Neutrophil (primary cell): ENCODE measurements around the gene RIMBP2.

Experiments used
- H3K27ac ChIP-seq: fragments of 200-600 bp; sonication (generic); 2 replicates; pipeline ENCODE4 v1.5.1; 2016; ENCODE audit warnings: mild to moderate bottlenecking, moderate library complexity
- H3K27me3 ChIP-seq: fragments of 200-600 bp; sonication (generic); 2 replicates; pipeline ENCODE4 v1.6.0; 2016; ENCODE audit warnings: mild to moderate bottlenecking
- H3K36me3 ChIP-seq: fragments of 200-600 bp; sonication (generic); 2 replicates; pipeline ENCODE4 v1.5.1; 2017
- H3K4me1 ChIP-seq, 2 experiments: fragments of 200-600 bp in 1 of 2; sonication (generic) in 1 of 2; 1 replicate in 1 of 2; 2 replicates in 1 of 2; pipeline versions ENCODE4 v1.5.1 to v1.6.1; 2013 to 2016; ENCODE audit warnings: low read depth in 1 of 2, low read length in 1 of 2, mild to moderate bottlenecking in 1 of 2, moderate library complexity in 1 of 2; ENCODE audit not compliant: control insufficient read depth in 1 of 2, insufficient read depth in 1 of 2
- H3K4me3 ChIP-seq, 2 experiments: fragments of 200-600 bp in 1 of 2; sonication (generic) in 1 of 2; 1 replicate in 1 of 2; 2 replicates in 1 of 2; pipeline ENCODE4 v1.5.1; 2013 to 2016; ENCODE audit warnings: low read depth in 1 of 2, low read length in 1 of 2, mild to moderate bottlenecking in 1 of 2, moderate library complexity in 1 of 2
- H3K9me3 ChIP-seq: fragments of 200-600 bp; sonication (generic); 2 replicates; pipeline ENCODE4 v1.5.1; 2016
- TF ChIP-seq, protein P1 (sequence below): fragments of 200-600 bp; sonication (generic); IDR thresholded peaks from 2 replicates; pipeline ENCODE4 v1.5.1; 2016; ENCODE audit warnings: antibody characterized with exemption

RIMBP2 gene

DNA sequence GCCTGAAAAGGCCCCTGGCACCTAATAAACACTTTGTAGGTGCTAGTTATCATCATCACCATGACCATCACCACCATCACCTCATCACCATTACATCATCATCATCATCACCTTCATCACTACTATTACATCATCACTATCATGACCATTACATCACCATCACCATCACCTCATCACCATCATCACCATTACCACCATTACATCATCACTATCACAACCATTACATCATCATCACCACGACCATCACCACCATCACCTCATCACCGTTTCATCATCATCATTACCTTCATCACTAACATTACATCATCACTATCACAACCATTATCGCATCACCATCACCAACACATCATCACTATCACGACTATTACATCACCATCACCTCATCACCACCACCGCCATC, 132.8 kb downstream of the RIMBP2 start:
- no peak overlapping the region for H3K27ac ChIP-seq
- no peaks in the 10 kb centered on the region for H3K4me1 ChIP-seq
- H3K4me3 ChIP-seq, result no peak overlapping the region
- TF ChIP-seq, protein P1, sequence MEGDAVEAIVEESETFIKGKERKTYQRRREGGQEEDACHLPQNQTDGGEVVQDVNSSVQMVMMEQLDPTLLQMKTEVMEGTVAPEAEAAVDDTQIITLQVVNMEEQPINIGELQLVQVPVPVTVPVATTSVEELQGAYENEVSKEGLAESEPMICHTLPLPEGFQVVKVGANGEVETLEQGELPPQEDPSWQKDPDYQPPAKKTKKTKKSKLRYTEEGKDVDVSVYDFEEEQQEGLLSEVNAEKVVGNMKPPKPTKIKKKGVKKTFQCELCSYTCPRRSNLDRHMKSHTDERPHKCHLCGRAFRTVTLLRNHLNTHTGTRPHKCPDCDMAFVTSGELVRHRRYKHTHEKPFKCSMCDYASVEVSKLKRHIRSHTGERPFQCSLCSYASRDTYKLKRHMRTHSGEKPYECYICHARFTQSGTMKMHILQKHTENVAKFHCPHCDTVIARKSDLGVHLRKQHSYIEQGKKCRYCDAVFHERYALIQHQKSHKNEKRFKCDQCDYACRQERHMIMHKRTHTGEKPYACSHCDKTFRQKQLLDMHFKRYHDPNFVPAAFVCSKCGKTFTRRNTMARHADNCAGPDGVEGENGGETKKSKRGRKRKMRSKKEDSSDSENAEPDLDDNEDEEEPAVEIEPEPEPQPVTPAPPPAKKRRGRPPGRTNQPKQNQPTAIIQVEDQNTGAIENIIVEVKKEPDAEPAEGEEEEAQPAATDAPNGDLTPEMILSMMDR, result no peak
- H3K36me3 ChIP-seq, result no peaks in the 10 kb centered on the region
- no peaks in the 10 kb centered on the region for H3K27me3 ChIP-seq
- peaks cover 3% of the 10 kb centered on the region for H3K9me3 ChIP-seq

DNA sequence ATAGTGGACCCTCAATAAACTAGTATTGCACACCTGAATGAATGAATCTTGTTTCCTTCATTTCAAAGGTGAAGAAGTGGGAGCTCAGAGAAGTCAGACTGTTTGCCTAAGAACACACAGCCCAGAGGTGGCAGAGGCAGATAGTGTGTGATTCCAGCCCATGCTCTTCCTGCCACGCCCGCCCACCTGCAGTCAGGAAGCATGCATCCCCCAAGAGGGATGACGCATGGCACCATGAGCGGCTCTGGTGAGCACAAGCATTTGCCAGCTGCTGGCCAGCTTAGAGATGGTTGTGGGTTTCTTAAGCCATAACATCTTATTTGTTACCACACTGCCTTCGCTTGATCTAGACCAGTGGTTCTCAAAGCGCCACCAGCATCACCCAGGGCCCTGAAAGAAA, 133.8 kb downstream of the RIMBP2 start:
- Histone ChIP-seq H3K27me3 (no peaks in the 10 kb centered on the region), H3K27ac (no peak overlapping the region), H3K4me3 (no peak overlapping the region), H3K9me3 (peaks cover 3% of the 10 kb centered on the region), H3K4me1 (no peaks in the 10 kb centered on the region), H3K36me3 (no peaks in the 10 kb centered on the region)
- TF ChIP-seq, protein P1, result no peak

GRCh38 chr12:130581782-130582181, 134.3 kb downstream of the RIMBP2 start:
- Histone ChIP-seq H3K4me3 (no peak overlapping the region), H3K4me1 (no peaks in the 10 kb centered on the region), H3K27me3 (no peaks in the 10 kb centered on the region), H3K9me3 (peaks cover 3% of the 10 kb centered on the region), H3K27ac (no peak overlapping the region), H3K36me3 (no peaks in the 10 kb centered on the region)
- TF ChIP-seq, protein P1, result no peak

DNA sequence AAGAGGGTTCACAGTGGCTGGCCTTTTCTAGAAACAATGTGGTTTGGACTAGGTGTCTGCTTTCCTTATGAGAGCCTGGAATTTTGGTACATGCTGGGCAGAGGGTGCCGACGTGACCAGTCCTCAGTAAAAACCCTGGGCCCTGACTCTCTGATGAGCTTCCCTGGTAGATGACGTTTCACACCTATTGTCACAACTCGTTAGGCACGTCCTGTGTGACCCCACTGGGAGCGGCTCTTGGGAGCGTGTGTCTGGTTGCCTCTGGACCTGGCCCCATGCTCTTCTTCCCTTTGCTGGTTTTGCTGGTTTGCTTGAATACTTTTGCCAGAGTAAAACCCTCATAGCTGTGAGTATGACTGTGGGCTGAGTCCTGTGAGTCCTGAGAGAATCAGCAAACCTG, 136.9 kb downstream of the RIMBP2 start:
- no peak overlapping the region for H3K27ac ChIP-seq
- H3K4me3 ChIP-seq, result no peak overlapping the region
- TF ChIP-seq, protein P1, result no peak
- H3K4me1 ChIP-seq, result no peaks in the 10 kb centered on the region
- peaks cover 3% of the 10 kb centered on the region for H3K9me3 ChIP-seq
- no peaks in the 10 kb centered on the region for H3K36me3 ChIP-seq
- H3K27me3 ChIP-seq, result no peaks in the 10 kb centered on the region

DNA sequence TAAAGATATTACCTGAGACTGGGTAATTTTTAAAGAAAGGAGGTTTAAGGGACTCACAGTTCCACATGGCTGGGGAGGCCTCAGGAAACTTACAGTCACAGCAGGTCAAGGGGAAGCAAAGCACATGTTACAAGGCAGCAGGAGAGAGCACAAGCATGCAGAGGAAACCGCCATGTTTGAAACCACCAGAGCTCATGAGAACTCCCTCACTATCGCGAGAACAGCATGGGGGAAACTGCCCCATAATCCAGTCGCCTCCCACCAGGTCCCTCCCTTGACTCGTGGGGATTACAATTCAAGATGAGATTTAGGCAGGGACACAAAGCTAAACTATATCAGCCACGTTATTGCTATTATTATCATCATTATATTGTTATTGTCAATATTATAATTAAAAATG, 138.7 kb downstream of the RIMBP2 start:
- Histone ChIP-seq H3K36me3 (no peaks in the 10 kb centered on the region), H3K27ac (no peak overlapping the region), H3K4me3 (no peak overlapping the region), H3K9me3 (no peaks in the 10 kb centered on the region), H3K4me1 (no peaks in the 10 kb centered on the region), H3K27me3 (no peaks in the 10 kb centered on the region)
- TF ChIP-seq, protein P1, result no peak

DNA sequence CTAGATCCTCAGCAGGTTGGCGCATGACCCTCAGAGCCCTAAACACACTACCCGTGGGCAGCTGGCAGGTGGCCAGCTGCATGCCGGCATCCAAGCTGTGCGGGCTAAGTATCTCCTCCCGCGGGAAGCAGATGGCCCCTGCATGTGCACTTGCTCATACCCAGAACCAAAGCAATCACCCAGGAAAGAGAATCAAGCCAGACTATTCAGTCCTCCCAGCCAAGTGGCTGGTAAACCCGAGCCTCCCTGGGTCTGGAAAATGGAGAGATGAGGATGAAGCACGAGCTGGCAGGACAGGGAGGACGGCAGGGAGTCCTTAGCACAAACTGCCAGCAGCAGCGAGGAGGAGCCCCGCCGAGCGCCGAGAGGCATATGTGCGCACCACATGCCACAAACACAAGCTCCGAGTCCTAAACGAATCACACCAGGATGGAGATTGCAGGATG, 139.7 kb downstream of the RIMBP2 start:
- H3K27ac ChIP-seq, result no peak overlapping the region
- no peaks in the 10 kb centered on the region for H3K4me1 ChIP-seq
- H3K9me3 ChIP-seq, result no peaks in the 10 kb centered on the region
- TF ChIP-seq, protein P1, result no peak
- H3K27me3 ChIP-seq, result no peaks in the 10 kb centered on the region
- no peaks in the 10 kb centered on the region for H3K36me3 ChIP-seq
- H3K4me3 ChIP-seq, result no peak overlapping the region
